ENCODE results near the gene GCDH.
"Not testable (repeated sequence)": the region's sequence is repeated elsewhere in the genome, so short reads cannot be mapped to it uniquely, and the experiment has no call there.

Gene GCDH

GRCh38 chr19:12872941-12873890 lies 17.7 kb upstream of the GCDH start:
- DNase-seq = peak; percentile 30

GRCh38 chr19:12873891-12874745 lies 16.8 kb upstream of the GCDH start:
- no peak for DNase-seq

- no peak for DNase-seq
These were observed 15.9 kb upstream of the GCDH start for GRCh38 chr19:12875086-12875485.

- no peak for DNase-seq
These were observed 10.3 kb upstream of the GCDH start for GRCh38 chr19:12880551-12881171.

GRCh38 chr19:12881172-12881808 lies 9.7 kb upstream of the GCDH start, which contains the start of gene DNASE2:
TSS of gene DNASE2 (minus strand) at chr19:12881449. CDS start at chr19:12881375, 74 bp downstream.
- peak; percentile 97 for DNase-seq

GRCh38 chr19:12882589-12882988 lies 8.4 kb upstream of the GCDH start:
- DNase-seq = no peak

- DNase-seq = no peak
These were observed 6.8 kb upstream of the GCDH start for GRCh38 chr19:12884202-12884601.

GRCh38 chr19:12884627-12884925 lies 6.4 kb upstream of the GCDH start:
- no peak for DNase-seq

- DNase-seq = peak; percentile 93
These were observed 5.8 kb upstream of the GCDH start for GRCh38 chr19:12884926-12885748.

GRCh38 chr19:12885749-12886650 lies 5.0 kb upstream of the GCDH start:
- no peak for DNase-seq

GRCh38 chr19:12886651-12886968 lies 4.3 kb upstream of the GCDH start:
- DNase-seq = no peak

- DNase-seq = no peak
These were observed 3.8 kb upstream of the GCDH start, which contains the start of gene KLF1 for GRCh38 chr19:12886969-12887747. TSS of gene KLF1 (minus strand) at chr19:12887201. CDS start at chr19:12887140, 61 bp downstream.

- DNase-seq = no peak
These were observed 2.9 kb upstream of the GCDH start for GRCh38 chr19:12888006-12888603.

GRCh38 chr19:12890299-12890786 lies 617 bp upstream of the GCDH start:
- not testable (repeated sequence) for DNase-seq

- DNase-seq = no peak
These were observed 627 bp downstream of the GCDH start for GRCh38 chr19:12891553-12892021.

- DNase-seq = no peak
These were observed 2.6 kb downstream of the GCDH start for GRCh38 chr19:12893582-12893981.

GRCh38 chr19:12896460-12896859 lies 5.5 kb downstream of the GCDH start:
- DNase-seq = no peak

GRCh38 chr19:12899891-12900518 lies 9.0 kb downstream of the GCDH start:
- no peak for DNase-seq

GRCh38 chr19:12907166-12907565 lies 16.2 kb downstream of the GCDH start:
- no peak for DNase-seq
